HepG2 (cell line): ENCODE measurements around the gene SERTAD1. TPM values are rescaled to one million over a fixed set of nuclear protein-coding genes. Genes with fewer than 3 reads are reported as not detected.
A peak's percentile ranks its signal among the peaks of the same experiment; 100 is the strongest.

Experiments used
- DR1 ChIP-seq: sonication (generic); formaldehyde crosslinking; IDR thresholded peaks from 2 replicates; pipeline ENCODE4 v1.8.0; 2021; ENCODE audit warnings: mild to moderate bottlenecking, missing genetic modification reagents, inconsistent platforms
- IRF2 ChIP-seq: IDR thresholded peaks from 2 replicates; pipeline ENCODE4 v1.6.1; 2018; ENCODE audit warnings: missing genetic modification reagents, missing compliant biosample characterization
- KDM4B ChIP-seq: sonication (generic); formaldehyde crosslinking; IDR thresholded peaks from 2 replicates; pipeline ENCODE4 v1.4.0; 2020; ENCODE audit warnings: missing genetic modification reagents
- MTF2 ChIP-seq: sonication (generic); formaldehyde crosslinking; IDR thresholded peaks from 2 replicates; pipeline ENCODE4 v1.5.0; 2020; ENCODE audit warnings: missing genetic modification reagents, borderline replicate concordance
- NR2F2 ChIP-seq: IDR thresholded peaks from 2 replicates; pipeline ENCODE4 v1.6.1; 2012; ENCODE audit warnings: low read depth, inconsistent platforms, borderline replicate concordance
- SAFB2 ChIP-seq: sonication (generic); formaldehyde crosslinking; IDR thresholded peaks from 2 replicates; pipeline ENCODE4 v1.5.1; 2020; ENCODE audit warnings: missing genetic modification reagents, low read depth, mild to moderate bottlenecking, borderline replicate concordance
- SIX4 ChIP-seq: sonication (generic); formaldehyde crosslinking; IDR thresholded peaks from 2 replicates; pipeline ENCODE4 v1.4.0; 2020; ENCODE audit warnings: missing genetic modification reagents
- SMARCE1 ChIP-seq: fragments of 450-650 bp; IDR thresholded peaks from 2 replicates; pipeline ENCODE4 v1.6.1; 2017; ENCODE audit warnings: borderline replicate concordance
- SP2 ChIP-seq: sonication (generic); formaldehyde crosslinking; IDR thresholded peaks from 2 replicates; pipeline ENCODE4 v1.5.1; 2020; ENCODE audit warnings: mild to moderate bottlenecking, missing genetic modification reagents
- ZBTB3 ChIP-seq: sonication (generic); formaldehyde crosslinking; IDR thresholded peaks from 2 replicates; pipeline ENCODE4 v1.4.0; 2020; ENCODE audit warnings: low read depth, mild to moderate bottlenecking, moderate library complexity, missing genetic modification reagents, borderline replicate concordance
- ZEB1 ChIP-seq: IDR thresholded peaks from 2 replicates; pipeline ENCODE4 v1.6.1; 2012; ENCODE audit warnings: mild to moderate bottlenecking, low read depth, inconsistent platforms; ENCODE audit not compliant: insufficient replicate concordance
- ZMYM2 ChIP-seq: sonication (generic); formaldehyde crosslinking; IDR thresholded peaks from 2 replicates; pipeline ENCODE4 v1.8.0; 2022; ENCODE audit warnings: mild to moderate bottlenecking, missing genetic modification reagents
- ZNF136 ChIP-seq: sonication (generic); formaldehyde crosslinking; IDR thresholded peaks from 2 replicates; pipeline ENCODE4 v1.8.1; 2022; ENCODE audit warnings: low read depth, mild to moderate bottlenecking, moderate library complexity, missing genetic modification reagents
- ZNF430 ChIP-seq: sonication (generic); formaldehyde crosslinking; IDR thresholded peaks from 2 replicates; pipeline ENCODE4 v1.9.0; 2021; ENCODE audit warnings: mild to moderate bottlenecking, missing genetic modification reagents
- ZNF446 ChIP-seq: sonication (generic); formaldehyde crosslinking; IDR thresholded peaks from 2 replicates; pipeline ENCODE4 v1.5.0; 2020; ENCODE audit warnings: mild to moderate bottlenecking, missing genetic modification reagents
- ZNF747 ChIP-seq: sonication (generic); formaldehyde crosslinking; IDR thresholded peaks from 2 replicates; pipeline ENCODE4 v1.8.1; 2023; ENCODE audit warnings: missing genetic modification reagents, mild to moderate bottlenecking, borderline replicate concordance
- ZNF790 ChIP-seq: sonication (generic); formaldehyde crosslinking; IDR thresholded peaks from 2 replicates; pipeline ENCODE4 v1.8.0; 2022; ENCODE audit warnings: missing genetic modification reagents, mild to moderate bottlenecking, borderline replicate concordance
- polyA plus RNA-seq, 8 experiments: library from polyadenylated mRNA; depleted of rRNA in 3 of 8; stranded (reverse) in 7 of 8; unstranded in 1 of 8; fragments of >200 nt; fragmentation: Illumina TruSeq in 4 of 8; extraction: Trizol in 4 of 8; gene quantifications; 2 replicates each; pipeline versions ENCODE4 v1.2.1 to v1.2.3, GENCODE V29; 2011 to 2016; ENCODE audit warnings: low read depth in 4 of 8, missing spikeins in 1 of 8, mixed read lengths in 1 of 8; ENCODE audit not compliant: insufficient read depth in 1 of 8
- total RNA-seq, 5 experiments: library from RNA; depleted of rRNA; stranded (reverse); fragments of >200 nt; fragmentation: Illumina TruSeq; extraction: Trizol; gene quantifications; 2 replicates each; pipeline ENCODE4 v1.2.3, GENCODE V29; 2016; ENCODE audit warnings: low read depth in 1 of 5
- TF ChIP-seq, protein P1 (sequence below): sonication (generic); formaldehyde crosslinking; IDR thresholded peaks from 2 replicates; pipeline ENCODE4 v1.4.0; 2020; ENCODE audit warnings: missing genetic modification reagents
- TF ChIP-seq, protein P2 (sequence below): IDR thresholded peaks from 2 replicates; pipeline ENCODE4 v1.6.1; 2016; ENCODE audit warnings: low read depth, missing genetic modification reagents, missing compliant biosample characterization

Gene SERTAD1
- total and polyA plus RNA-seq, 2 of the 13 experiments (the other 11 are each of a cell fraction or from before 2014, with no cell fraction given), result 4.3 to 4.5 TPM

DNA sequence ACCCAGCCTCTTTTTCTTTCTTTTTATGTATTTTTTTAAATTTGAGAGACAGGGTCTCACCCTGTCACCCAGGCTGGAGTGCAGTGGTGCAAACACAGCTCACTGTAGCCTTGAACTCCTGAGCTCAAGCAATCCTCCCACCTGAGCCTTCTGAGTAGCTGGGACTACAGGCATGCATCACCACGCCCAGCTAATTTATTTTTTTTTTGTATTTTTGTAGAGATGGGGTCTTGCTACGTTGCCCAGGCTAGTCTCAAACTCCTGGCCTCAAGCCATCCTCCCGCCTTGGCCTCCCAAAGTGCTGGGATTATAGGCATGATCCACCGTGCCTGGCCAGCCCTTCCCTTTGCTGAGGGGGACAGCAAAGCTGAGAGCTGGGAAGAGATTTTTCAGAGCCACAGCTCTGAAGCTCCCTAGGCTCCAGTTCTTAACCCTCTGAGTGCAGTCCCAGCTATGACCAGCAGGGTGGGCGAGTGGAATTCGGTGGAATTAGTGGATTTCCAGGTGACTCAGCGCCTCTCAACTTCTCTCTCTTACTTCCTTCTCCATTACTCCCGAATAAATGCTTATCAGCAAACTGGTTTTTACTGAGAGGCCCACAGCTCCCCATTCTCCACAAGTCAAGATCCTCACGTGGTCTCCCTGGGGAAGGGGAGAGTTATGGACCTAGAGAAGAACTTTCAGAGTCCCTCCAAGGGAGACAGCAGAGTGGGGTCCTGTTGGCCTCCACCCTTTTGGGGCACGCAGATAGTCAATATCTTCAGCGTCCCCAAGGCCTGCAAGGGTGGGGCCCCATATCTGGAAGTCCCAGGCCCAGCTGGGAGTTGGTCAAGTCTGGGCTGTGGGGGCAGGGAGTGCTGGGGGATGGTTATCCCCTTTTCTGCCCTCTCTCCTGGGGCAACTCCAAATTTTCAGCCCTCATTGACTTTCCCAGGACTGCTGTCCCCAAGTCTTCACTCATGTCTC, 38.5 kb upstream of the SERTAD1 start (continued):
- TF ChIP-seq SMARCE1 (no peak), NR2F2 (no peak), ZEB1 (no peak), ZNF446 (CRISPR knock-in tag) (no peak), ZBTB3 (CRISPR knock-in tag) (no peak), KDM4B (no peak), SAFB2 (CRISPR knock-in tag) (no peak), IRF2 (CRISPR knock-in tag) (0 out of 2 replicates have a peak, but pooled peaks have one; percentile 24), ZNF747 (0 out of 2 replicates have a peak, but pooled peaks have one; percentile 40), ZNF430 (CRISPR knock-in tag) (no peak), MTF2 (CRISPR knock-in tag) (no peak), ZNF136 (no peak), DR1 (CRISPR knock-in tag) (no peak), ZNF790 (no peak), ZMYM2 (peak; percentile 51; the same call in 1 of the 2 replicates), SP2 (CRISPR knock-in tag) (no peak), SIX4 (no peak)
- TF ChIP-seq, protein P1, sequence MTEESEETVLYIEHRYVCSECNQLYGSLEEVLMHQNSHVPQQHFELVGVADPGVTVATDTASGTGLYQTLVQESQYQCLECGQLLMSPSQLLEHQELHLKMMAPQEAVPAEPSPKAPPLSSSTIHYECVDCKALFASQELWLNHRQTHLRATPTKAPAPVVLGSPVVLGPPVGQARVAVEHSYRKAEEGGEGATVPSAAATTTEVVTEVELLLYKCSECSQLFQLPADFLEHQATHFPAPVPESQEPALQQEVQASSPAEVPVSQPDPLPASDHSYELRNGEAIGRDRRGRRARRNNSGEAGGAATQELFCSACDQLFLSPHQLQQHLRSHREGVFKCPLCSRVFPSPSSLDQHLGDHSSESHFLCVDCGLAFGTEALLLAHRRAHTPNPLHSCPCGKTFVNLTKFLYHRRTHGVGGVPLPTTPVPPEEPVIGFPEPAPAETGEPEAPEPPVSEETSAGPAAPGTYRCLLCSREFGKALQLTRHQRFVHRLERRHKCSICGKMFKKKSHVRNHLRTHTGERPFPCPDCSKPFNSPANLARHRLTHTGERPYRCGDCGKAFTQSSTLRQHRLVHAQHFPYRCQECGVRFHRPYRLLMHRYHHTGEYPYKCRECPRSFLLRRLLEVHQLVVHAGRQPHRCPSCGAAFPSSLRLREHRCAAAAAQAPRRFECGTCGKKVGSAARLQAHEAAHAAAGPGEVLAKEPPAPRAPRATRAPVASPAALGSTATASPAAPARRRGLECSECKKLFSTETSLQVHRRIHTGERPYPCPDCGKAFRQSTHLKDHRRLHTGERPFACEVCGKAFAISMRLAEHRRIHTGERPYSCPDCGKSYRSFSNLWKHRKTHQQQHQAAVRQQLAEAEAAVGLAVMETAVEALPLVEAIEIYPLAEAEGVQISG, result peak; percentile 38; the same call in 1 of the 2 replicates
- TF ChIP-seq, protein P2, sequence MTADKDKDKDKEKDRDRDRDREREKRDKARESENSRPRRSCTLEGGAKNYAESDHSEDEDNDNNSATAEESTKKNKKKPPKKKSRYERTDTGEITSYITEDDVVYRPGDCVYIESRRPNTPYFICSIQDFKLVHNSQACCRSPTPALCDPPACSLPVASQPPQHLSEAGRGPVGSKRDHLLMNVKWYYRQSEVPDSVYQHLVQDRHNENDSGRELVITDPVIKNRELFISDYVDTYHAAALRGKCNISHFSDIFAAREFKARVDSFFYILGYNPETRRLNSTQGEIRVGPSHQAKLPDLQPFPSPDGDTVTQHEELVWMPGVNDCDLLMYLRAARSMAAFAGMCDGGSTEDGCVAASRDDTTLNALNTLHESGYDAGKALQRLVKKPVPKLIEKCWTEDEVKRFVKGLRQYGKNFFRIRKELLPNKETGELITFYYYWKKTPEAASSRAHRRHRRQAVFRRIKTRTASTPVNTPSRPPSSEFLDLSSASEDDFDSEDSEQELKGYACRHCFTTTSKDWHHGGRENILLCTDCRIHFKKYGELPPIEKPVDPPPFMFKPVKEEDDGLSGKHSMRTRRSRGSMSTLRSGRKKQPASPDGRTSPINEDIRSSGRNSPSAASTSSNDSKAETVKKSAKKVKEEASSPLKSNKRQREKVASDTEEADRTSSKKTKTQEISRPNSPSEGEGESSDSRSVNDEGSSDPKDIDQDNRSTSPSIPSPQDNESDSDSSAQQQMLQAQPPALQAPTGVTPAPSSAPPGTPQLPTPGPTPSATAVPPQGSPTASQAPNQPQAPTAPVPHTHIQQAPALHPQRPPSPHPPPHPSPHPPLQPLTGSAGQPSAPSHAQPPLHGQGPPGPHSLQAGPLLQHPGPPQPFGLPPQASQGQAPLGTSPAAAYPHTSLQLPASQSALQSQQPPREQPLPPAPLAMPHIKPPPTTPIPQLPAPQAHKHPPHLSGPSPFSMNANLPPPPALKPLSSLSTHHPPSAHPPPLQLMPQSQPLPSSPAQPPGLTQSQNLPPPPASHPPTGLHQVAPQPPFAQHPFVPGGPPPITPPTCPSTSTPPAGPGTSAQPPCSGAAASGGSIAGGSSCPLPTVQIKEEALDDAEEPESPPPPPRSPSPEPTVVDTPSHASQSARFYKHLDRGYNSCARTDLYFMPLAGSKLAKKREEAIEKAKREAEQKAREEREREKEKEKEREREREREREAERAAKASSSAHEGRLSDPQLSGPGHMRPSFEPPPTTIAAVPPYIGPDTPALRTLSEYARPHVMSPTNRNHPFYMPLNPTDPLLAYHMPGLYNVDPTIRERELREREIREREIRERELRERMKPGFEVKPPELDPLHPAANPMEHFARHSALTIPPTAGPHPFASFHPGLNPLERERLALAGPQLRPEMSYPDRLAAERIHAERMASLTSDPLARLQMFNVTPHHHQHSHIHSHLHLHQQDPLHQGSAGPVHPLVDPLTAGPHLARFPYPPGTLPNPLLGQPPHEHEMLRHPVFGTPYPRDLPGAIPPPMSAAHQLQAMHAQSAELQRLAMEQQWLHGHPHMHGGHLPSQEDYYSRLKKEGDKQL (CRISPR knock-in tag), result no peak
